AG10803 (cell line): ENCODE data around the gene SPRYD3.

Experiments used
- DNase-seq: peaks from one replicate; pipeline ENCODE4 v3.0.0; 2010; ENCODE audit warnings: low read depth
- H3K4me3 ChIP-seq: 2 replicates; pipeline ENCODE4 v1.5.1; 2011; ENCODE audit warnings: mild to moderate bottlenecking, low read length, control low read depth
- CTCF ChIP-seq: conservative IDR thresholded peaks from 2 replicates; pipeline ENCODE4 v1.5.1; 2011; ENCODE audit warnings: mild to moderate bottlenecking, low read length, control low read depth, inconsistent platforms

Gene SPRYD3

DNA sequence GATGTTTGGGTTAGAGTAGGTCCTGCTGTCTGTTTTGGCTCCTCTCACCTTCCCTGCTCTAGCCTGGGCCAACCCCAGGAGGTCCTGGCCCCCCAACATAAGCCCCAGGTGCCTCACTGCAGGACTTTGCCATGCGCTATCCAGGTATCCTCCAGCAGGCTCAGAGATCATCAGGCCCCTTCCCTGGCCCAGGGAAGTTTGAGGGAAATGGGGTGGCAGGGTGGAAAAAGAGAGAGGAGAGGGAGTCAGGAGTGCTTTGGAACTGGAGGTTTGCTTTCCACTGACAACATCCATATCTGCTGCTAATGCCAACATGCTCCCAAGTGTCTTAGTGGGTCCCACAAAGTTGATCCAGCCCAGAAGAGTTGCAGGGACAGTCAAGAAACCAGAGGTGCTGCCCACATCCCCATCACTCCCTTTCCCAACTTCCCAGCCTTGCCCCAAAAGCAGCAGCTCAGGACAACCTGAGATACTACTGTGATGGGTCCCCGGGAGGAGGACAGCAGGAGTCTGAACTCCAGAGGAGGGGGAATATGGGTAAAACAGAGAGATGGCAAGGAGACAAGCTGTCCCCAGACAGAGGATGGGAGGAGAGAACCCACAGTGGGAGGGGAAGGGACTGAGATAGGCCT, 28.6 kb downstream of the SPRYD3 start:
- peak overlapping the region; percentile 93 for H3K4me3 ChIP-seq
- TF ChIP-seq CTCF: no peak
- no peak for DNase-seq

GRCh38 chr12:53049571-53050318, 29.4 kb downstream of the SPRYD3 start, which contains the start of gene TNS2:
TSS of gene TNS2 (plus strand) at chr12:53050065. CDS start at chr12:53050186, 121 bp downstream.
- peak; percentile 65 for DNase-seq
- peak within 1 kb of the TSS; percentile 93 for H3K4me3 ChIP-seq
- no peak for TF ChIP-seq CTCF

DNA sequence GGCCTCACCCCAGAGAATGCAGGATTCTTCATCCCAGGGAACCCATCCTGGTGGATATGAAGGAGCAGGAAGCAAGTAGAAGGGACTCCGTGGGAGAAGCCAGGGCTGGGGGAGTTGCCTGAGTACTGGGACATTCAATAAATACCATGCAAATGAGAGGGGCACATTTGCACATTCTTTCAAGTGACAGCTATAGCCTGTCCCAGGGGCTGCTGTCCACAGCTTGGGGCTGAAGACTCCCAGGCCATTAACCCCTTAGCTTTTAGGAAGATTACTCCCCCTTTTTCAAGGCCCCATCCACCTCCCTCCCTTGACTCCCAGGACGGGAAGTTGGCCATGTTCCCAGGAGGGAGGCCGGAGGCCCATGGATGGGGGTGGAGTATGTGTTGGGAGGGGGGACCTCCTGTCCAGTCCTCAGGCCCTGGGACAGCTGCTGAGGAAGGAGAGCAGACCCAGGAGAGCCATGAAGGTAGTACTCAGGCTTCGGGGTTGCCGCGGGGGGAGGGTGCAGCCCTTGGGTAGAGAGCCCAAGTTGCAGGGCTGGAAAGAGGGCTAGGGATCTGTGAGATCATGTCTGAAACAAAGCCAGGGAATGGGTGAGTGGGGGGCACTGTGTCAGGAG, 30.3 kb downstream of the SPRYD3 start:
- DNase-seq: peak; percentile 53
- no peak for TF ChIP-seq CTCF
- H3K4me3 ChIP-seq: peak overlapping the region; percentile 93

- peak overlapping the region; percentile 93 for H3K4me3 ChIP-seq
- DNase-seq: peak; percentile 44
- TF ChIP-seq CTCF: peak; percentile 12; the same call in 1 of the 2 replicates
Observed at GRCh38 chr12:53048033-53048779, 31.0 kb downstream of the SPRYD3 start.

GRCh38 chr12:53047221-53048032, 31.8 kb downstream of the SPRYD3 start:
- peak overlapping the region; percentile 93 for H3K4me3 ChIP-seq
- DNase-seq: peak; percentile 90
- TF ChIP-seq CTCF: no peak

GRCh38 chr12:53046655-53047220, 32.5 kb downstream of the SPRYD3 start:
- peak overlapping the region; percentile 96 for H3K4me3 ChIP-seq
- peak; percentile 96 for DNase-seq
- TF ChIP-seq CTCF: no peak
